B cell (primary cell): ENCODE data around the gene IFNA17. TPM values are rescaled to one million over a fixed set of nuclear protein-coding genes. Genes with fewer than 3 reads are reported as not detected.

ENCODE experiments used
- ATAC-seq: fragments of 200-7000 bp; cut with Tn5 transposase; one replicate; pipeline ENCODE4 v1.10.0; 2021; ENCODE audit warnings: low read depth, mild to moderate bottlenecking, moderate number of reproducible peaks, moderate library complexity
- CTCF ChIA-PET: fragments of 350-600 bp; sonication (Branson Sonifier 250); formaldehyde crosslinking; loops from one replicate; lab custom pipeline; 2021; ENCODE audit warnings: antibody characterized with exemption, inconsistent platforms; lab: Charles Lee
- POLR2A ChIA-PET: fragments of 350-600 bp; sonication (Branson Sonifier 250); formaldehyde crosslinking; loops from one replicate; lab custom pipeline; 2021; ENCODE audit warnings: antibody characterized with exemption; lab: Charles Lee
- DNase-seq: peaks from one replicate; pipeline ENCODE4 v3.0.0; 2013
- H2AFZ ChIP-seq: 2 replicates; pipeline ENCODE4 v1.6.1; 2012; ENCODE audit warnings: mild to moderate bottlenecking, low read depth, low read length; ENCODE audit not compliant: insufficient read depth, poor library complexity, severe bottlenecking
- H3K27ac ChIP-seq, 2 donors: 1 replicate in 1 of 2; 2 replicates in 1 of 2; pipeline ENCODE4 v1.5.1; 2012 to 2013; ENCODE audit warnings: low read length in 2 of 2, mild to moderate bottlenecking in 2 of 2, moderate library complexity in 1 of 2
- H3K27me3 ChIP-seq, 4 experiments: fragments of 200-600 bp in 1 of 4; sonication (generic) in 1 of 4; replicated peaks in 1 of 4; 1 replicate in 2 of 4; 2 replicates in 2 of 4; pipeline versions ENCODE4 v1.6.1 to v1.7.0; 2013 to 2016; ENCODE audit warnings: low read length in 3 of 4, mild to moderate bottlenecking in 2 of 4, mixed read lengths in 1 of 4, moderate library complexity in 1 of 4; ENCODE audit not compliant: insufficient read depth in 4 of 4, control insufficient read depth in 3 of 4; ENCODE audit errors: control extremely low read depth in 1 of 4
- H3K36me3 ChIP-seq, 2 experiments: replicated peaks in 1 of 2; 1 replicate in 1 of 2; 2 replicates in 1 of 2; pipeline versions ENCODE4 v1.6.1 to v1.7.1; 2013; ENCODE audit warnings: low read length in 1 of 2; ENCODE audit not compliant: insufficient read depth in 2 of 2, control insufficient read depth in 1 of 2; ENCODE audit errors: control extremely low read depth in 1 of 2, extremely low read depth in 1 of 2
- H3K4me1 ChIP-seq, 2 donors: fragments of 200-600 bp in 1 of 2; sonication (generic) in 1 of 2; 1 replicate in 1 of 2; 2 replicates in 1 of 2; pipeline versions ENCODE4 v1.5.1 to v1.6.1; 2013 to 2017; ENCODE audit warnings: low read length in 2 of 2; ENCODE audit not compliant: control insufficient read depth in 2 of 2, insufficient read depth in 2 of 2
- H3K4me2 ChIP-seq: replicated peaks from 2 replicates; pipeline ENCODE3; 2012; ENCODE audit warnings: mild to moderate bottlenecking, low read depth, low read length; ENCODE audit not compliant: poor library complexity, severe bottlenecking
- H3K4me3 ChIP-seq, 5 experiments: fragments of 200-600 bp in 1 of 5; sonication (generic) in 1 of 5; 1 replicate in 3 of 5; 2 replicates in 2 of 5; pipeline versions ENCODE4 v1.5.1 to v1.7.0; 2011 to 2016; ENCODE audit warnings: low read length in 4 of 5, mild to moderate bottlenecking in 4 of 5, low read depth in 2 of 5, control low read depth in 1 of 5, moderate library complexity in 1 of 5; ENCODE audit not compliant: insufficient read depth in 1 of 5; ENCODE audit errors: control extremely low read depth in 1 of 5, extremely low read depth in 1 of 5
- H3K79me2 ChIP-seq: fragments of 200-600 bp; sonication (generic); one replicate; pipeline ENCODE4 v1.6.0; 2016; ENCODE audit warnings: low read length; ENCODE audit not compliant: control insufficient read depth, insufficient read depth
- H3K9ac ChIP-seq: fragments of 200-600 bp; sonication (generic); 2 replicates; pipeline ENCODE4 v1.6.1; 2017; ENCODE audit warnings: mild to moderate bottlenecking, low read length, moderate library complexity
- H3K9me3 ChIP-seq, 3 donors: one replicate each; pipeline versions ENCODE4 v1.6.1 to v1.7.1; 2013; ENCODE audit warnings: low read length in 2 of 3; ENCODE audit not compliant: control insufficient read depth in 2 of 3, insufficient read depth in 1 of 3; ENCODE audit errors: control extremely low read depth in 1 of 3
- H4K20me1 ChIP-seq: 2 replicates; pipeline ENCODE4 v1.6.0; 2012; ENCODE audit warnings: mild to moderate bottlenecking, low read length; ENCODE audit not compliant: insufficient read depth, control insufficient read depth, poor library complexity, severe bottlenecking
- H3K27ac Mint-ChIP-seq: one replicate; pipeline ENCODE4 v1.8.0; 2021; ENCODE audit warnings: mixed read lengths
- H3K27me3 Mint-ChIP-seq: one replicate; pipeline ENCODE4 v1.8.0; 2021; ENCODE audit warnings: mixed read lengths
- H3K4me1 Mint-ChIP-seq: one replicate; pipeline ENCODE4 v1.8.0; 2021; ENCODE audit warnings: mixed read lengths
- H3K4me3 Mint-ChIP-seq: one replicate; pipeline ENCODE4 v1.8.0; 2021; ENCODE audit warnings: mixed read lengths
- H3K9me3 Mint-ChIP-seq: one replicate; pipeline ENCODE4 v1.8.0; 2022; ENCODE audit warnings: mixed read lengths; ENCODE audit not compliant: insufficient read depth
- CTCF ChIP-seq: fragments of 200-600 bp; IDR thresholded peaks from one replicate; pipeline ENCODE4 v1.8.0; 2022; ENCODE audit warnings: antibody characterized with exemption, mild to moderate bottlenecking
- EZH2 ChIP-seq: IDR thresholded peaks from 2 replicates; pipeline ENCODE4 v1.6.1; 2012; ENCODE audit warnings: borderline replicate concordance, low read depth, mild to moderate bottlenecking, moderate library complexity, low read length; ENCODE audit not compliant: insufficient read depth, poor library complexity, severe bottlenecking
- WGBS: methylation state at CpG from one replicate; pipeline ENCODE4 v1.1.5; 2013; ENCODE audit warnings: missing lambda C conversion rate; ENCODE audit not compliant: insufficient coverage; 5-methylcytosine and 5-hydroxymethylcytosine counted together
- intact Hi-C: fragments of 100-400 bp; cut with micrococcal nuclease; formaldehyde crosslinking; loops from one replicate; pipeline ENCODE4 v1.10.0; 2022
- polyA plus RNA-seq: library from polyadenylated mRNA; depleted of rRNA; stranded (reverse); fragments of >200 nt; gene quantifications from 2 replicates; pipeline ENCODE4 v1.2.3, GENCODE V29; 2012
- total RNA-seq, 2 donors: library from RNA; stranded (reverse); fragments of 120-200 nt in 1 of 2; gene quantifications; 1 replicate in 1 of 2; 2 replicates in 1 of 2; pipeline versions ENCODE4 v1.2.3 to v1.2.4, GENCODE V29; 2013 to 2022

Gene IFNA17
- total and polyA plus RNA-seq, 2 donors (not counting 1 experiment from before 2014, with no cell fraction given), result not detected

DNA sequence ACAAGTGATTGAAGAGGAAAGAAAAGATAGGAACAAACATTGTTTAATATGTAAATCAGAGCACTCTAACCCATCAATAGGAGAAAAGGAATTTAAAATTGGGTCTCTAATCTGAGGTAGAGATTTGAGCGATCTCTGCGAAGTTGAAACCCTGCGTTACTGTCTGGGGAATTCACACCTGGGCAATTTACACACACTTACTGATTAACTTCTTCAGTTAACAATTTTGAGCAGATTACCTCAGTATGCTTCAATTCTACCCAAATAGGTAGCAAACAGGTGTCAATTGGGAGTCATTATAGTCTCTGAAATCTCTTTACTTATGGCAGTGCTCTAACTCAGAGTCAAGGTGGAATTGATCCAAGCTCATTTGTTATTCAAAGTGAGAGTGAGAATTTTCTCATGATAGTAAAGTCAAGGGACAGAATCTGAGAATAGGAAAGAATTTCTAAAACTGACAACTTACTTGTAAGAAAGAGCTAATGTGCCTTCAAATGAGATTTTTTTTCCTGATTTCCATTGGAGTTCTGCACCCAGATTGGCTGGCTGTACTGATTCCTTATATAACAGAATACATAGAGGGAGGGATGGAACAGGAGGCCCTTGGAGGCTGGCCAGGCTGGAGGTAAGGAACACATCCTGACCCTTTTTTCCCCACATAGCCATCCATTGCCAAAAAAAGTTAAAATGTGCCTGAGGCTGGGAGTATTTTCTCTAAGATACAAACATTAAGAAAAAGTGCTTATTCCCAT lies 38.9 kb upstream of the IFNA17 start:
- peaks cover 18% of the 10 kb centered on the region for H3K4me1 Mint-ChIP-seq
- no peak overlapping the region for H3K4me2 ChIP-seq
- H3K27ac Mint-ChIP-seq, result no peak overlapping the region
- peaks cover 2% of the 10 kb centered on the region for H3K9me3 Mint-ChIP-seq
- no peaks in the 10 kb centered on the region for H3K36me3 ChIP-seq
- H3K9ac ChIP-seq, result no peak overlapping the region
- H3K9me3 ChIP-seq, result no peaks in the 10 kb centered on the region
- no peaks in the 10 kb centered on the region for H3K27me3 ChIP-seq
- peaks cover 5 to 8% of the 10 kb centered on the region in 2 donors for H3K4me1 ChIP-seq
- no peak overlapping the region for H3K27ac ChIP-seq
- no CpG with 5 or more reads among the region's 3 CpGs for WGBS
- H3K4me3 ChIP-seq, result no peak overlapping the region
- no peak overlapping the region for H3K4me3 Mint-ChIP-seq
- ChIA-PET CTCF (interaction anchor here (0.9 to 1.2 kb wide), 2 partner anchors 14 to 84 kb away, joined by 3 to 4 read pairs; no protein-coding TSS in a partner anchor), POLR2A (no interaction called here)
- intact Hi-C loops, result no loop called here
- no peak overlapping the region for H2AFZ ChIP-seq
- H3K27me3 Mint-ChIP-seq, result peaks cover 32% of the 10 kb centered on the region
- TF ChIP-seq CTCF (no peak), EZH2 (no peak)
- DNase-seq, result no peak
- H4K20me1 ChIP-seq, result no peaks in the 10 kb centered on the region
- H3K79me2 ChIP-seq, result no peaks in the 10 kb centered on the region
- no peak for ATAC-seq
